SU-DHL-6 (cell line): ENCODE results near the gene CLDN7.

Source experiments
- H2AFZ ChIP-seq: fragments of 200-600 bp; sonication (generic); 2 replicates; pipeline ENCODE4 v1.6.1; 2014; ENCODE audit warnings: low read depth, mild to moderate bottlenecking, moderate library complexity, mixed read lengths, antibody characterized with exemption, low read length; ENCODE audit not compliant: severe bottlenecking
- H3F3A ChIP-seq: fragments of 200-600 bp; shearing (Covaris generic); 2 replicates; pipeline ENCODE4 v1.6.0; 2016; ENCODE audit warnings: antibody characterized with exemption, mild to moderate bottlenecking; ENCODE audit not compliant: insufficient read depth
- H3K27ac ChIP-seq: fragments of 200-600 bp; sonication (generic); 2 replicates; pipeline ENCODE4 v1.5.1; 2016; ENCODE audit warnings: low read depth, mild to moderate bottlenecking, low read length, moderate library complexity, mixed read lengths
- H3K27me3 ChIP-seq: fragments of 200-600 bp; sonication (generic), shearing (Covaris generic); 2 replicates; pipeline ENCODE4 v1.6.0; 2014; ENCODE audit warnings: mild to moderate bottlenecking, low read length
- H3K36me3 ChIP-seq: fragments of 200-600 bp; sonication (generic); 2 replicates; pipeline ENCODE4 v1.6.1; 2014; ENCODE audit warnings: mild to moderate bottlenecking, low read length, mixed read lengths
- H3K4me2 ChIP-seq: fragments of 300-600, 200-600 bp; shearing (Covaris generic), sonication (generic); 2 replicates; pipeline ENCODE4 v1.6.0; 2014; ENCODE audit warnings: low read length, low read depth, mild to moderate bottlenecking; ENCODE audit not compliant: poor library complexity, severe bottlenecking
- H3K4me3 ChIP-seq: fragments of 200-600 bp; sonication (generic); 2 replicates; pipeline ENCODE4 v1.5.1; 2014; ENCODE audit warnings: antibody characterized with exemption, low read length, mild to moderate bottlenecking, mixed read lengths; ENCODE audit not compliant: insufficient read depth, poor library complexity, severe bottlenecking
- H3K79me2 ChIP-seq: fragments of 200-600 bp; sonication (generic); 2 replicates; pipeline ENCODE4 v1.6.1; 2014; ENCODE audit warnings: mild to moderate bottlenecking, low read length, moderate library complexity; ENCODE audit not compliant: insufficient read depth
- H3K9ac ChIP-seq: fragments of 200-600 bp; sonication (generic); 2 replicates; pipeline ENCODE4 v1.7.0; 2014; ENCODE audit warnings: mild to moderate bottlenecking, low read length
- H3K9me2 ChIP-seq: fragments of 200-600 bp; sonication (generic); replicated peaks from 2 replicates; pipeline ENCODE4 v1.6.1; 2014; ENCODE audit warnings: low read length; ENCODE audit not compliant: insufficient read depth
- H3K9me3 ChIP-seq: fragments of 200-600 bp; sonication (generic); 2 replicates; pipeline ENCODE4 v1.6.1; 2014; ENCODE audit warnings: low read length, mixed read lengths; ENCODE audit not compliant: insufficient read depth
- H4K20me1 ChIP-seq: fragments of 200-600 bp; sonication (generic); 2 replicates; pipeline ENCODE4 v1.6.1; 2014; ENCODE audit warnings: low read depth, mild to moderate bottlenecking, antibody characterized with exemption, low read length, moderate library complexity, mixed read lengths
- EZH2phosphoT487 ChIP-seq: fragments of 200-600 bp; sonication (generic), shearing (Covaris generic); conservative IDR thresholded peaks from 2 replicates; pipeline ENCODE4 v1.6.1; 2018; ENCODE audit warnings: mild to moderate bottlenecking, antibody characterized with exemption, low read length, moderate library complexity, mixed read lengths
- TF ChIP-seq, protein P1 (sequence below): fragments of 200-600 bp; sonication (generic); IDR thresholded peaks from one replicate; pipeline ENCODE4 v1.5.1; 2017; ENCODE audit warnings: antibody characterized with exemption, mild to moderate bottlenecking, low read length, moderate library complexity; ENCODE audit not compliant: insufficient read depth, poor library complexity, severe bottlenecking

CLDN7 gene

DNA sequence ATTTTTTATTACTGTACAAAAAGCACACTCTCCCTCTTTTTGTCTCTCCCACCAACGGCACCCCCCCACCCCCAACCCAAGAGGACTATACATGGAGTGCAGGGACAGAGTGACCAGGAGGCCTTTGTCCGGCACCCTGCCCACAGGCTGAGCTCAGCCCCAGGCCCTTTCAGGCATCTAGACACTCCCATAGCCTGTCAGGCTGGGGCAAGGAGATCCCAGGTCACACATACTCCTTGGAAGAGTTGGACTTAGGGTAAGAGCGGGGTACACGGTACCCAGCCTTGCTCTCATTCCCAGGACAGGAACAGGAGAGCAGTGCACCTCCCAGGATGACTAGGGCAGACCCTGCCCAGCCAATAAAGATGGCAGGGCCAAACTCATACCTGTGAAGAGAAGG is 2.1 kb downstream of the CLDN7 start:
- 0 out of 2 replicates have a peak, but pooled peaks cover 2% of the 10 kb centered on the region for H3K36me3 ChIP-seq

DNA sequence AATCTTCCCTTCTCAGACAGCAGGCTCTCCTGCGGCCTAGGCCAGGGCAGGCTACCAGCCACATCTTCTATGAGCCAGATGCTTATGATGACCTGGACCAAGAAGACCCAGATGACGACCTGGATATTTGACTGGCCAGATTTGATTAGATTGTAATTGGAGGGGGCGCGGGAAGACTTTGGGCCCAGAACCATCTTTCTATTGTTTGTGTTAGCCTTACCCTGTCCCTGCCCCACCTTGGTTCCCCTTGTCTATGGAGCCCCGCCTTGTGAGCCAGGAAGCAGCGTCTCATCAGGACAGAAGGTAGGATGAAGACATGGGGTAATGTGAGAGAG is 2.8 kb downstream of the CLDN7 start:
- no peak overlapping the region for H3K9ac ChIP-seq
- no peaks in the 10 kb centered on the region for H3K9me3 ChIP-seq
- no peak for TF ChIP-seq EZH2phosphoT487
- TF ChIP-seq, protein P1, sequence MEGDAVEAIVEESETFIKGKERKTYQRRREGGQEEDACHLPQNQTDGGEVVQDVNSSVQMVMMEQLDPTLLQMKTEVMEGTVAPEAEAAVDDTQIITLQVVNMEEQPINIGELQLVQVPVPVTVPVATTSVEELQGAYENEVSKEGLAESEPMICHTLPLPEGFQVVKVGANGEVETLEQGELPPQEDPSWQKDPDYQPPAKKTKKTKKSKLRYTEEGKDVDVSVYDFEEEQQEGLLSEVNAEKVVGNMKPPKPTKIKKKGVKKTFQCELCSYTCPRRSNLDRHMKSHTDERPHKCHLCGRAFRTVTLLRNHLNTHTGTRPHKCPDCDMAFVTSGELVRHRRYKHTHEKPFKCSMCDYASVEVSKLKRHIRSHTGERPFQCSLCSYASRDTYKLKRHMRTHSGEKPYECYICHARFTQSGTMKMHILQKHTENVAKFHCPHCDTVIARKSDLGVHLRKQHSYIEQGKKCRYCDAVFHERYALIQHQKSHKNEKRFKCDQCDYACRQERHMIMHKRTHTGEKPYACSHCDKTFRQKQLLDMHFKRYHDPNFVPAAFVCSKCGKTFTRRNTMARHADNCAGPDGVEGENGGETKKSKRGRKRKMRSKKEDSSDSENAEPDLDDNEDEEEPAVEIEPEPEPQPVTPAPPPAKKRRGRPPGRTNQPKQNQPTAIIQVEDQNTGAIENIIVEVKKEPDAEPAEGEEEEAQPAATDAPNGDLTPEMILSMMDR, result no peak
- H3K4me3 ChIP-seq, result no peak overlapping the region
- no peaks in the 10 kb centered on the region for H3F3A ChIP-seq
- no peak overlapping the region for H2AFZ ChIP-seq
- no peaks in the 10 kb centered on the region for H3K79me2 ChIP-seq
- no peak overlapping the region for H3K27ac ChIP-seq
- peaks cover 7% of the 10 kb centered on the region; the same call in 1 of the 2 replicates for H3K36me3 ChIP-seq
- H3K27me3 ChIP-seq, result no peaks in the 10 kb centered on the region
- no peaks in the 10 kb centered on the region for H3K9me2 ChIP-seq
- no peaks in the 10 kb centered on the region for H4K20me1 ChIP-seq
- no peak overlapping the region for H3K4me2 ChIP-seq

More for the DNA sequence above, 2.1 kb downstream of the CLDN7 start:
- H3K4me2 ChIP-seq, result no peak overlapping the region
- no peak for TF ChIP-seq EZH2phosphoT487
- TF ChIP-seq, protein P1, result no peak
- no peaks in the 10 kb centered on the region for H3K27me3 ChIP-seq
- no peak overlapping the region for H2AFZ ChIP-seq
- no peaks in the 10 kb centered on the region for H3K9me3 ChIP-seq
- no peaks in the 10 kb centered on the region for H3K79me2 ChIP-seq
- no peaks in the 10 kb centered on the region for H4K20me1 ChIP-seq
- no peak overlapping the region for H3K27ac ChIP-seq
- H3F3A ChIP-seq, result no peaks in the 10 kb centered on the region
- no peaks in the 10 kb centered on the region for H3K9me2 ChIP-seq
- no peak overlapping the region for H3K9ac ChIP-seq
- H3K4me3 ChIP-seq, result no peak overlapping the region

DNA sequence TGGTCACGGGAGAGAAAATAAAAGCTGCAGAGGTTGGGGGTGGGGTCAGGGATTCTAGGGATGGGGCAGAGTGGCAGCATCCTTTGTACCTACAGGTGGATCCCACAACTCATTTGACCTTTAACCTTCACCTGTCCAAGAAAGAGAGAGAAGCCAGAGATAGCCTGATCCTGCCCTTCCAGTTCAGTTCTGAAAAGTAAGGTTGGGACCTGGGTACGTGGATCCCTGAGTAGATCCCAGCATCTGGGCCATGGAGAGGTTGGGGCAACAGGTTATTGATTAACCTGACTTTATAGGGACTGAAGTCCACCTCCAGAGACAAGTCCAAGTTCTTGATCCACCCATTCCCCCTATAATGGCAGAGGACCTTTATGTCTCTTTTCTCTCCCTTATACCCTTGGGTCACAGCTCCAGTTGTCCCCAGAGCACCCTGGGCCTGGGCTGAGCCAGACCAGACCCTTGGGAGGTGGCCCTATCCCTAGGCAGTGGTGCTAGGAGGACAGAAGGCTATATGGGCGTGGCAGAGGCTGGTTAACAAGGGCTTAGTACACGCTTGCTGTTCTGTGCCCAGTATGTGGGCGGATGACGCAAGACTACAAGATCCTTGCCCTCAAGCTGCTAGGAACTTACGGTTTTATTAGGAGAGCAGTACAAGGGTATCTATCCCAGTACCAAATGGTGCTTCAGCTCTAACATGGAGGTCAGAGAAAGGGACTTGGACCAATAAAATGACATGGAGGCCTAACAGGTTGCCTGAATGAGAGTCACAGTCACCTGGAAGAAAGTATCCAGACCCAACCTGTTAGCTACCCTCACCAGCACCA is 3.3 kb downstream of the CLDN7 start:
- H3K27ac ChIP-seq, result no peak overlapping the region
- no peak overlapping the region for H3K9ac ChIP-seq
- H4K20me1 ChIP-seq, result no peaks in the 10 kb centered on the region
- H3K27me3 ChIP-seq, result no peaks in the 10 kb centered on the region
- H3K36me3 ChIP-seq, result peaks cover 8% of the 10 kb centered on the region; the same call in 1 of the 2 replicates
- 0 out of 2 replicates have a peak, but pooled peaks cover 3% of the 10 kb centered on the region for H3F3A ChIP-seq
- no peaks in the 10 kb centered on the region for H3K9me2 ChIP-seq
- no peaks in the 10 kb centered on the region for H3K9me3 ChIP-seq
- TF ChIP-seq EZH2phosphoT487, result no peak
- TF ChIP-seq, protein P1, result no peak
- H3K4me3 ChIP-seq, result no peak overlapping the region
- no peak overlapping the region for H2AFZ ChIP-seq
- H3K4me2 ChIP-seq, result no peak overlapping the region
- H3K79me2 ChIP-seq, result 0 out of 2 replicates have a peak, but pooled peaks cover 2% of the 10 kb centered on the region
